K562 (cell line): ENCODE results near the gene PLS1. TPM values are rescaled to one million over a fixed set of nuclear protein-coding genes. Genes with fewer than 3 reads are reported as not detected.

Source experiments
- CBX3 ChIP-seq, 2 experiments: IDR thresholded peaks; 1 replicate in 1 of 2; 2 replicates in 1 of 2; pipeline ENCODE4 v1.6.1; 2012; ENCODE audit warnings: inconsistent platforms in 2 of 2, low read length in 2 of 2, borderline replicate concordance in 1 of 2, control low read depth in 1 of 2
- CHCHD3 ChIP-seq: fragments of 250-450 bp; sonication (Bioruptor Pico); IDR thresholded peaks from 2 replicates; pipeline ENCODE4 v2.1.2; 2022; ENCODE audit warnings: mild to moderate bottlenecking
- E2F3 ChIP-seq: fragments of 250-450 bp; sonication (Bioruptor Pico); IDR thresholded peaks from 2 replicates; pipeline ENCODE4 v1.4.0; 2020; ENCODE audit warnings: mild to moderate bottlenecking
- ELF1 ChIP-seq: fragments of 200-800 bp; sonication (Bioruptor generic); IDR thresholded peaks from 2 replicates; pipeline ENCODE4 v1.6.1; 2016; ENCODE audit warnings: missing genetic modification characterization, missing compliant biosample characterization
- FOXJ2 ChIP-seq: fragments of 200-800 bp; sonication (Bioruptor generic); IDR thresholded peaks from 2 replicates; pipeline ENCODE4 v1.6.1; 2016; ENCODE audit warnings: missing genetic modification characterization, missing compliant biosample characterization
- FOXM1 ChIP-seq, 2 experiments: fragments of 450-650 bp in 1 of 2; sonication (generic) in 1 of 2; formaldehyde crosslinking in 1 of 2; IDR thresholded peaks; 2 replicates each; pipeline versions ENCODE4 v1.6.1 to v1.9.0; 2017 to 2022; ENCODE audit warnings: low read depth in 2 of 2, mild to moderate bottlenecking in 2 of 2, missing genetic modification reagents in 1 of 2, moderate library complexity in 1 of 2
- HCFC1 ChIP-seq: IDR thresholded peaks from 2 replicates; pipeline ENCODE4 v1.6.1; 2012; ENCODE audit warnings: low read depth, low read length, improper control_type of control experiment
- HDGF ChIP-seq: fragments of 450-650 bp; IDR thresholded peaks from 2 replicates; pipeline ENCODE4 v1.6.1; 2016
- HIVEP1 ChIP-seq: fragments of 250-450 bp; sonication (Bioruptor Pico); IDR thresholded peaks from 2 replicates; pipeline ENCODE4 v1.4.0; 2020; ENCODE audit warnings: mild to moderate bottlenecking
- IRF1 ChIP-seq: sonication (generic); formaldehyde crosslinking; IDR thresholded peaks from 2 replicates; pipeline ENCODE4 v1.8.0; 2022; ENCODE audit warnings: missing genetic modification reagents, mild to moderate bottlenecking, borderline replicate concordance
- LEF1 ChIP-seq: fragments of 450-650 bp; IDR thresholded peaks from 2 replicates; pipeline ENCODE4 v1.6.1; 2016; ENCODE audit warnings: mild to moderate bottlenecking
- NCOR1 ChIP-seq: fragments of 450-650 bp; IDR thresholded peaks from 2 replicates; pipeline ENCODE4 v1.6.1; 2016; ENCODE audit warnings: mild to moderate bottlenecking, moderate library complexity
- PHB ChIP-seq: fragments of 250-450 bp; sonication (Bioruptor Pico); IDR thresholded peaks from 2 replicates; pipeline ENCODE4 v1.5.0; 2021
- POLR2B ChIP-seq: fragments of 450-650 bp; IDR thresholded peaks from 2 replicates; pipeline ENCODE4 v1.6.1; 2018; ENCODE audit warnings: low read depth; ENCODE audit not compliant: partially characterized antibody
- RBFOX2 ChIP-seq: fragments of 200-400 bp; formaldehyde crosslinking; IDR thresholded peaks from 2 replicates; pipeline ENCODE4 v1.6.1; 2017; ENCODE audit warnings: low read depth, mild to moderate bottlenecking, low read length, moderate library complexity
- SIX5 ChIP-seq, 2 experiments: IDR thresholded peaks; 2 replicates each; pipeline ENCODE4 v1.6.1; 2011; ENCODE audit warnings: low read length in 2 of 2, borderline replicate concordance in 1 of 2, low read depth in 1 of 2, mild to moderate bottlenecking in 1 of 2, moderate library complexity in 1 of 2; ENCODE audit not compliant: insufficient read depth in 1 of 2
- SRSF3 ChIP-seq: fragments of 200-400 bp; formaldehyde crosslinking; IDR thresholded peaks from 2 replicates; pipeline ENCODE4 v1.6.1; 2016; ENCODE audit warnings: mild to moderate bottlenecking, low read length, moderate library complexity; ENCODE audit not compliant: insufficient read depth
- STAT5B ChIP-seq: fragments of 250-450 bp; sonication (Bioruptor Pico); IDR thresholded peaks from 2 replicates; pipeline ENCODE4 v1.8.0; 2021; ENCODE audit warnings: mild to moderate bottlenecking, inconsistent platforms
- TEAD4 ChIP-seq, 2 experiments: sonication (generic) in 1 of 2; formaldehyde crosslinking in 1 of 2; IDR thresholded peaks; 2 replicates each; pipeline versions ENCODE4 v1.6.1 to v1.8.0; 2012 to 2022; ENCODE audit warnings: borderline replicate concordance in 1 of 2, inconsistent platforms in 1 of 2, low read length in 1 of 2, mild to moderate bottlenecking in 1 of 2, missing genetic modification reagents in 1 of 2
- ZBTB43 ChIP-seq: sonication (generic); formaldehyde crosslinking; IDR thresholded peaks from 2 replicates; pipeline ENCODE4 v1.8.0; 2023; ENCODE audit warnings: mild to moderate bottlenecking, missing genetic modification reagents
- ZNF146 ChIP-seq: IDR thresholded peaks from one replicate; pipeline ENCODE4 v1.6.1; 2018; ENCODE audit warnings: missing compliant biosample characterization; ENCODE audit not compliant: unreplicated experiment
- ZNF280A ChIP-seq: fragments of 450-650 bp; IDR thresholded peaks from 2 replicates; pipeline ENCODE4 v1.6.1; 2018; ENCODE audit warnings: mild to moderate bottlenecking, low read depth; ENCODE audit not compliant: partially characterized antibody
- ZNF436 ChIP-seq: fragments of 250-450, 450-650 bp; sonication (Bioruptor Pico); formaldehyde crosslinking; IDR thresholded peaks from 2 replicates; pipeline ENCODE4 v1.7.0; 2020; ENCODE audit warnings: mild to moderate bottlenecking
- ZNF655 ChIP-seq: fragments of 250-450 bp; sonication (Bioruptor Pico); IDR thresholded peaks from 2 replicates; pipeline ENCODE4 v1.5.0; 2021
- polyA plus RNA-seq, 8 experiments: library from polyadenylated mRNA; depleted of rRNA in 4 of 8; stranded (reverse) in 5 of 8; unstranded in 3 of 8; fragments of >200 nt; fragmentation: Nextera tagmentation in 2 of 8; fragmentation: Illumina TruSeq in 1 of 8; extraction: Ambion mirVana in 2 of 8; extraction: Trizol in 1 of 8; gene quantifications; 2 replicates each; pipeline versions ENCODE4 v1.2.1 to v1.2.3, GENCODE V29; 2011 to 2014; ENCODE audit warnings: inconsistent platforms in 1 of 8, missing spikeins in 1 of 8
- total RNA-seq, 7 experiments: library from RNA; depleted of rRNA in 6 of 7; stranded (reverse); fragments of >200 nt in 6 of 7; fragmentation: Illumina TruSeq in 2 of 7; extraction: Trizol in 2 of 7; gene quantifications; 2 replicates each; pipeline versions ENCODE4 v1.2.1 to v1.2.3, GENCODE V29; 2011 to 2021; ENCODE audit warnings: low replicate concordance in 1 of 7

The PLS1 gene
- total and polyA plus RNA-seq, 9 of the 15 experiments (the other 6 are each of a cell fraction or from before 2014, with no cell fraction given), result 6.1 to 21.3 (median 13.0) TPM

GRCh38 chr3:142724682-142725356 is 128.6 kb downstream of the PLS1 start (continued):
- no peak for TF ChIP-seq ZNF280A
- TF ChIP-seq TEAD4 (IDR thresholded peaks at IDR 0.05; ENCODE audit: low read length), result no peak
- no peak for TF ChIP-seq TEAD4 (CRISPR knock-in tag; IDR thresholded peaks at IDR 0.05; ENCODE audit: borderline replicate concordance)
- TF ChIP-seq POLR2B, result no peak
- TF ChIP-seq CHCHD3 (CRISPR knock-in tag), result no peak
- TF ChIP-seq HIVEP1 (CRISPR knock-in tag), result no peak
- TF ChIP-seq E2F3 (CRISPR knock-in tag), result peak; percentile 81; the same call in 1 of the 2 replicates
- no peak for TF ChIP-seq FOXJ2 (tag)
- no peak for TF ChIP-seq FOXM1 (IDR thresholded peaks at IDR 0.05; ENCODE audit: low read depth)
- no peak for TF ChIP-seq FOXM1 (CRISPR knock-in tag; IDR thresholded peaks at IDR 0.05; ENCODE audit: low read depth)
- no peak for TF ChIP-seq ZNF436
- no peak for TF ChIP-seq IRF1
- no peak for TF ChIP-seq PHB (CRISPR knock-in tag)
- TF ChIP-seq CBX3 (IDR thresholded peaks at IDR 0.05; ENCODE audit: borderline replicate concordance in 1 of 2, low read length in 2 of 2), result no peak
- TF ChIP-seq ELF1, result no peak
- TF ChIP-seq ZBTB43 (CRISPR knock-in tag), result no peak
- TF ChIP-seq ZNF146, result no peak
- TF ChIP-seq SRSF3, result no peak
- TF ChIP-seq LEF1, result 0 out of 2 replicates have a peak, but pooled peaks have one; percentile 17
- no peak for TF ChIP-seq HDGF
- peak; percentile 59 for TF ChIP-seq RBFOX2
- no peak for TF ChIP-seq HCFC1
- TF ChIP-seq ZNF655 (CRISPR knock-in tag), result no peak
- no peak for TF ChIP-seq SIX5 (IDR thresholded peaks at IDR 0.05; ENCODE audit: borderline replicate concordance in 1 of 2, insufficient read depth in 1 of 2, low read depth in 1 of 2, low read length in 2 of 2)
- no peak for TF ChIP-seq NCOR1
- TF ChIP-seq STAT5B (CRISPR knock-in tag), result no peak
